Mesenchymal stem cell (in vitro differentiated cells and primary cell): ENCODE results near the gene TTYH3.

ENCODE experiments used
- DNase-seq: peaks from one replicate; pipeline ENCODE4 v3.0.0-alpha.2; 2013
- H2AFZ ChIP-seq: one replicate; pipeline ENCODE4 v1.6.1; 2013; ENCODE audit warnings: low read depth, mild to moderate bottlenecking, control low read depth, inconsistent platforms, low read length, moderate library complexity
- H2AK5ac ChIP-seq: 2 replicates; pipeline ENCODE4 v1.6.1; 2013; ENCODE audit warnings: low read length, moderate library complexity, mild to moderate bottlenecking, inconsistent platforms; ENCODE audit not compliant: severe bottlenecking
- H2BK120ac ChIP-seq: one replicate; pipeline ENCODE4 v1.6.1; 2013; ENCODE audit warnings: low read depth, mild to moderate bottlenecking, inconsistent platforms, low read length, moderate library complexity
- H2BK12ac ChIP-seq, 2 experiments: one replicate each; pipeline ENCODE4 v1.6.1; 2013; ENCODE audit warnings: inconsistent platforms in 2 of 2, low read length in 2 of 2, mild to moderate bottlenecking in 2 of 2, moderate library complexity in 2 of 2, control low read depth in 1 of 2
- H2BK15ac ChIP-seq: one replicate; pipeline ENCODE4 v1.6.1; 2013; ENCODE audit warnings: mild to moderate bottlenecking, low read depth, inconsistent platforms; ENCODE audit not compliant: poor library complexity, severe bottlenecking
- H2BK5ac ChIP-seq: 2 replicates; pipeline ENCODE4 v1.6.1; 2013; ENCODE audit warnings: low read depth, mild to moderate bottlenecking, low read length, control low read depth, inconsistent platforms; ENCODE audit not compliant: poor library complexity, severe bottlenecking
- H3K14ac ChIP-seq, 2 experiments: one replicate each; pipeline ENCODE4 v1.6.1; 2013; ENCODE audit warnings: inconsistent platforms in 2 of 2, low read length in 2 of 2, control low read depth in 1 of 2, mild to moderate bottlenecking in 1 of 2, moderate library complexity in 1 of 2
- H3K18ac ChIP-seq, 2 experiments: one replicate each; pipeline ENCODE4 v1.6.1; 2013; ENCODE audit warnings: inconsistent platforms in 2 of 2, low read length in 2 of 2, control low read depth in 1 of 2, low read depth in 1 of 2, mild to moderate bottlenecking in 1 of 2
- H3K23ac ChIP-seq, 2 experiments: one replicate each; pipeline ENCODE4 v1.6.1; 2013; ENCODE audit warnings: inconsistent platforms in 2 of 2, low read length in 2 of 2, mild to moderate bottlenecking in 2 of 2, moderate library complexity in 2 of 2, control low read depth in 1 of 2
- H3K27ac ChIP-seq: 2 replicates; pipeline ENCODE4 v1.5.1; 2013; ENCODE audit warnings: mild to moderate bottlenecking, moderate library complexity, low read length, control low read depth, inconsistent platforms; ENCODE audit not compliant: poor library complexity, severe bottlenecking
- H3K27me3 ChIP-seq, 2 experiments: 2 replicates each; pipeline versions ENCODE4 v1.6.1 to v1.7.0; 2013; ENCODE audit warnings: low read length in 2 of 2, mild to moderate bottlenecking in 2 of 2, moderate library complexity in 2 of 2, control low read depth in 1 of 2, inconsistent platforms in 1 of 2; ENCODE audit not compliant: control insufficient read depth in 1 of 2, insufficient read depth in 1 of 2
- H3K36me3 ChIP-seq, 2 experiments: 2 replicates each; pipeline versions ENCODE4 v1.6.1 to v1.7.0; 2013; ENCODE audit warnings: low read length in 2 of 2, control low read depth in 1 of 2, inconsistent platforms in 1 of 2, low read depth in 1 of 2, mild to moderate bottlenecking in 1 of 2; ENCODE audit not compliant: insufficient read depth in 2 of 2, control insufficient read depth in 1 of 2
- H3K4ac ChIP-seq, 2 experiments: one replicate each; pipeline ENCODE4 v1.6.1; 2013; ENCODE audit warnings: inconsistent platforms in 2 of 2, low read length in 2 of 2, mild to moderate bottlenecking in 2 of 2, moderate library complexity in 2 of 2, control low read depth in 1 of 2, low read depth in 1 of 2
- H3K4me1 ChIP-seq: 2 replicates; pipeline ENCODE4 v1.6.1; 2013; ENCODE audit warnings: low read depth, low read length, control low read depth; ENCODE audit not compliant: control insufficient read depth, insufficient read depth
- H3K4me2 ChIP-seq: 2 replicates; pipeline ENCODE4 v1.6.1; 2013; ENCODE audit warnings: low read length, mild to moderate bottlenecking, inconsistent platforms; ENCODE audit not compliant: poor library complexity, severe bottlenecking
- H3K4me3 ChIP-seq, 2 experiments: 2 replicates each; pipeline versions ENCODE4 v1.5.1 to v1.7.0; 2013; ENCODE audit warnings: low read length in 2 of 2, mild to moderate bottlenecking in 2 of 2, control low read depth in 1 of 2, low read depth in 1 of 2; ENCODE audit not compliant: insufficient read depth in 1 of 2
- H3K79me1 ChIP-seq: replicated peaks from 2 replicates; pipeline ENCODE4 v1.6.1; 2013; ENCODE audit warnings: mild to moderate bottlenecking, control low read depth, low read length, inconsistent platforms; ENCODE audit not compliant: poor library complexity, severe bottlenecking
- H3K9ac ChIP-seq: 2 replicates; pipeline ENCODE4 v1.7.0; 2013; ENCODE audit warnings: mild to moderate bottlenecking, low read length, moderate library complexity
- H3K9me3 ChIP-seq: 2 replicates; pipeline ENCODE4 v1.7.0; 2013; ENCODE audit warnings: mild to moderate bottlenecking, low read length; ENCODE audit not compliant: control insufficient read depth
- H4K8ac ChIP-seq: one replicate; pipeline ENCODE4 v1.6.1; 2013; ENCODE audit warnings: inconsistent platforms, mild to moderate bottlenecking, low read length, moderate library complexity
- H4K91ac ChIP-seq: one replicate; pipeline ENCODE4 v1.6.1; 2013; ENCODE audit warnings: mild to moderate bottlenecking, low read length, inconsistent platforms
- WGBS: methylation state at CpG from one replicate; pipeline ENCODE4 v1.1.7; 2013; ENCODE audit warnings: mixed read lengths; 5-methylcytosine and 5-hydroxymethylcytosine counted together

The TTYH3 gene

GRCh38 chr7:2640846-2641316 lies 9.1 kb downstream of the TTYH3 start:
- Histone ChIP-seq H3K36me3 (peaks cover 0 to 66% of the 10 kb centered on the region in 2 experiments), H3K4me1 (peaks cover 88% of the 10 kb centered on the region), H3K27me3 (no peaks in the 10 kb centered on the region), H3K4me3 (no peak overlapping the region), H3K4me2 (peak overlapping the region; percentile 18), H2AK5ac (peak overlapping the region; percentile 98), H3K9me3 (no peaks in the 10 kb centered on the region), H4K91ac (peak overlapping the region; percentile 91), H2BK120ac (peak overlapping the region; percentile 88), H3K23ac (no peak overlapping the region), H3K4ac (peak overlapping the region; percentile 49 to 83), H3K9ac (peak overlapping the region; percentile 62), H3K18ac (peak overlapping the region; percentile 78 to 87), H2BK5ac (peak overlapping the region; percentile 91), H3K27ac (peak overlapping the region; percentile 95), H4K8ac (peak overlapping the region; percentile 86), H3K79me1 (no peaks in the 10 kb centered on the region), H2AFZ (no peak overlapping the region), H2BK12ac (peak overlapping the region; percentile 75 to 92), H3K14ac (peak overlapping the region in 1 of 2 experiments; percentile 77), H2BK15ac (no peak overlapping the region)
- DNase-seq = no peak
- 85% methylated on average over 9 of the region's 9 CpGs for WGBS

DNA sequence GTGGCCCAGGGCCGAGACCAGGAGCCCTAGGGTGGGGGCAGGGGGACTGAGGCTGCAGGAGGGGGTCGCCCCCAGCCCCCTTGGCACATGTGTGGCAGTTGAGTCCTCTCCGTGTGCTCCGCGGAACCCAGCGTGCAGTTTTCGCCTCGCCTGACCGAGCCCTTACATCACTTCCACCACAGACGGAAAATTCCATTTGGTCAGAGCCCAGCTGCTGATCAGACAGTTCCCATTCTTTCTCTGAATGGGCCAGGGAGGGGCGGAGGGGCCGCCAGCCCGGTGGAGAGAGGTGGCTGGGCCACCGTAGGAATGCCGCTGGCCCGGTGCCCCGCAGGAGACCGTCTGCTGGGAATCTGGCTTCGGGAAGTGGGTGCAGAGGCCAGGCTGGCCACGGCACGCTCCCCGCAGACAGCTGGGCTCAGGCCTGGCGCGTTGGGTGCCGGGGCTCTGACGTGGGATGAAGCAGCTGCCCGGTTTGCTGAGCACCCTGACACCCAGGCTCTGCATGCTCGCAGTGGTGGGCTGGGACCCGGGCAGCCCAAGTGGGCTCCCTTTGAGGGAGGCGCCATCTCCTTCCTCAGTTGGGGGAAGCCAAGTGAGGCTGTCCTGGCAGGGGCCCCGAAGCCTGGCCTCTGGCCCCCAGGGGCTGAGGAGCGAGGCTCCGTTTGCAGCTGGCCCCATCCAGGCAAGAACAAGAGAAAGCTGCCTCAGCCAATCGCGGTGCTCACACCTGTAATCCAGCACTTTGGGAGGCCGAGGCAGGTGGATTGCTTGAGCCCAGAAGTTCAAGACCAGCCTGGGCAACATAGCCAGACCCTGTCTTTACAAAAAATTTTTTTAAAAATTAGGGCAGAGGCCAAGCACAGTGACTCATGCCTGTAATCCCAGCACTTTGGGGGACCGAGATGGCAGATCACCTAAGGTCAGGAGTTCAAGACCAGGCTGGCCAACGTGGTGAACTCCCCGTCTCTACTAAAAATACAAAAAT lies 9.9 kb downstream of the TTYH3 start:
- Histone ChIP-seq H3K27me3 (no peaks in the 10 kb centered on the region), H3K36me3 (peaks cover 0 to 65% of the 10 kb centered on the region in 2 experiments), H4K91ac (peak overlapping the region; percentile 55), H3K27ac (peak overlapping the region; percentile 99), H2BK120ac (peak overlapping the region; percentile 88), H2BK5ac (peak overlapping the region; percentile 91), H2BK12ac (peak overlapping the region in 1 of 2 experiments; percentile 59), H3K9me3 (no peaks in the 10 kb centered on the region), H3K14ac (peak overlapping the region in 1 of 2 experiments; percentile 85), H3K18ac (peak overlapping the region; percentile 87 to 88), H3K23ac (no peak overlapping the region), H3K9ac (peak overlapping the region; percentile 62), H3K4me1 (peaks cover 85% of the 10 kb centered on the region), H4K8ac (peak overlapping the region; percentile 86), H3K4ac (peak overlapping the region; percentile 49 to 83), H3K4me3 (peak overlapping the region in 1 of 2 experiments; percentile 53), H3K79me1 (no peaks in the 10 kb centered on the region), H3K4me2 (peak overlapping the region; percentile 18), H2BK15ac (no peak overlapping the region), H2AK5ac (peak overlapping the region; percentile 57), H2AFZ (no peak overlapping the region)
- DNase-seq = peak; percentile 98
- WGBS = 35% methylated on average over 38 of the region's 39 CpGs

DNA sequence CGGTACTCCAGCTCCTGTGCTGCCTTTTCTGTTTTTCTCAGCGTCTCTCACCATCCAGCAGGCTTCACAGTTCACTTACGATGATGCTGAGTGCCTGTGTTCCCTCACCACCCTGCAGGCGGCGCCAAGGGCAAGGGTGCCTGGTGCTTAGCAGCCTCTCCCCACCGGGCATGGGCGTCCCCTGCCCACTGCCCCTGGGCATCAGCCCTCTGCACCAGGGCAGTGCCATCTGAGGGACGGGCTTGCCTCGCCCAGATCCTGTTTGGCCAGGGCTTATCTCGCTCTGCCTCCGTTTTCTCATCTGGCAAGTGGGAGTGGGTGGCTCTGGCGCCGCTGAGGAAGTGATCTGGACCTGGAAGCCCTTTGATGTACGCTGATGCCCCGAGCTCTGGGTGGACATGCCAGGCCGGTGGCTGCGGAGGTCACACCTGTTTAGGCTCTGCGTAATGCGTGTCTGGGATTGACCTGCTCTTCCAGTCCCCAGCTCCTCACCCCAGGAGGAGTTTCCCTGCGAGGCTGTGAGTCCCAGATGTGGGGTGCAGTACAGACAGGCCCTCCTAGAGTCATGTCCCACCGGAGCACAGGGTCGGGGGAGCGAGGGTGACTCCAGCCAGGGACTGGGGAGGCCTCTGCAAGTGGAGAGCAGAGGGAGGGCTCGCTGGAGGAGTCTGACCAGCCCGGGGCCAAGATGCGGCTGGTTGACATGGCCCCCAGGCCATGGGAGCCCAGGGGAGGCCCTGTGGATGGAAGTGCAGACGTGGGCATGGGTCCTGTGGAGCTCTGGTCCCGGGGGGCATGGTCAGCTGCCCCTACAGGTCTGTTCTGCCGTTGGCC lies 11.8 kb downstream of the TTYH3 start:
- H3K18ac ChIP-seq = peak overlapping the region; percentile 48 to 80
- H3K4me2 ChIP-seq = no peak overlapping the region
- H3K9ac ChIP-seq = no peak overlapping the region
- H3K23ac ChIP-seq = no peak overlapping the region
- DNase-seq = no peak
- no peak overlapping the region for H3K4me3 ChIP-seq
- H3K4ac ChIP-seq = peak overlapping the region in 1 of 2 experiments; percentile 36
- no peaks in the 10 kb centered on the region for H3K9me3 ChIP-seq
- no peak overlapping the region for H2AFZ ChIP-seq
- peak overlapping the region; percentile 9 for H2BK120ac ChIP-seq
- H3K27me3 ChIP-seq = no peaks in the 10 kb centered on the region
- H3K4me1 ChIP-seq = peaks cover 75% of the 10 kb centered on the region
- H2AK5ac ChIP-seq = peak overlapping the region; percentile 87
- peak overlapping the region; percentile 80 for H4K91ac ChIP-seq
- H4K8ac ChIP-seq = peak overlapping the region; percentile 64
- peak overlapping the region; percentile 70 for H3K27ac ChIP-seq
- H3K79me1 ChIP-seq = peaks cover 5% of the 10 kb centered on the region
- H3K14ac ChIP-seq = peak overlapping the region in 1 of 2 experiments; percentile 35
- H2BK5ac ChIP-seq = peak overlapping the region; percentile 59
- H3K36me3 ChIP-seq = peaks cover 13 to 75% of the 10 kb centered on the region in 2 experiments
- peak overlapping the region; percentile 26 for H2BK15ac ChIP-seq
- WGBS = 92% methylated on average over 29 of the region's 29 CpGs
- peak overlapping the region; percentile 45 to 49 for H2BK12ac ChIP-seq
